CD4-positive, alpha-beta memory T cell (primary cell): ENCODE measurements around the gene PPM1N. TPM values are rescaled to one million over a fixed set of nuclear protein-coding genes. Genes with fewer than 3 reads are reported as not detected.

Experiments used
- CTCF ChIA-PET: fragments of 350-600 bp; sonication (Branson Sonifier 250); formaldehyde crosslinking; loops from one replicate; lab custom pipeline; 2021; ENCODE audit warnings: inconsistent platforms; ENCODE audit not compliant: partially characterized antibody; lab: Charles Lee
- POLR2A ChIA-PET: fragments of 350-600 bp; sonication (Branson Sonifier 250); formaldehyde crosslinking; loops from one replicate; lab custom pipeline; 2021; ENCODE audit not compliant: partially characterized antibody; lab: Charles Lee
- DNase-seq, 5 donors: peaks; one replicate each; pipeline versions ENCODE4 v3.0.0 to v3.0.0-alpha.2; 2020 to 2022; ENCODE audit warnings: mixed read lengths in 1 of 5
- H3K27ac ChIP-seq: one replicate; pipeline ENCODE4 v1.7.0; 2013; ENCODE audit warnings: low read depth, low read length
- H3K27me3 ChIP-seq: 2 replicates; pipeline ENCODE4 v1.7.0; 2013; ENCODE audit warnings: mild to moderate bottlenecking, low read length, moderate library complexity; ENCODE audit not compliant: insufficient read depth
- H3K36me3 ChIP-seq: 2 replicates; pipeline ENCODE4 v1.7.0; 2013; ENCODE audit warnings: mild to moderate bottlenecking, low read length, moderate library complexity; ENCODE audit not compliant: insufficient read depth
- H3K4me1 ChIP-seq: 2 replicates; pipeline ENCODE4 v1.7.0; 2013; ENCODE audit warnings: mild to moderate bottlenecking, low read length, moderate library complexity; ENCODE audit not compliant: insufficient read depth
- H3K4me3 ChIP-seq, 2 donors: one replicate each; pipeline ENCODE4 v1.7.0; 2013; ENCODE audit warnings: low read length in 2 of 2, mild to moderate bottlenecking in 1 of 2
- H3K9me3 ChIP-seq, 2 donors: one replicate each; pipeline ENCODE4 v1.7.0; 2013; ENCODE audit warnings: low read length in 2 of 2, control low read depth in 1 of 2; ENCODE audit not compliant: control insufficient read depth in 1 of 2
- H3K27ac Mint-ChIP-seq, 7 donors: one replicate each; pipeline ENCODE4 v1.8.0; 2020 to 2021; ENCODE audit warnings: mixed read lengths in 7 of 7, mild to moderate bottlenecking in 6 of 7, inconsistent platforms in 3 of 7, moderate library complexity in 3 of 7
- H3K27me3 Mint-ChIP-seq, 2 donors: one replicate each; pipeline ENCODE4 v1.8.0; 2020 to 2021; ENCODE audit warnings: mixed read lengths in 2 of 2
- H3K36me3 Mint-ChIP-seq, 2 donors: one replicate each; pipeline ENCODE4 v1.8.0; 2020 to 2021; ENCODE audit warnings: mixed read lengths in 2 of 2, inconsistent platforms in 1 of 2, mild to moderate bottlenecking in 1 of 2
- H3K4me1 Mint-ChIP-seq, 4 donors: one replicate each; pipeline ENCODE4 v1.8.0; 2020 to 2021; ENCODE audit warnings: mixed read lengths in 4 of 4, mild to moderate bottlenecking in 1 of 4
- H3K4me3 Mint-ChIP-seq, 8 donors: one replicate each; pipeline ENCODE4 v1.8.0; 2020 to 2021; ENCODE audit warnings: mixed read lengths in 8 of 8, mild to moderate bottlenecking in 7 of 8, moderate library complexity in 6 of 8, inconsistent platforms in 3 of 8
- H3K9me3 Mint-ChIP-seq, 8 donors: one replicate each; pipeline ENCODE4 v1.8.0; 2020 to 2021; ENCODE audit warnings: mixed read lengths in 8 of 8, mild to moderate bottlenecking in 5 of 8, inconsistent platforms in 3 of 8, moderate library complexity in 1 of 8
- intact Hi-C: fragments of 100-400 bp; cut with micrococcal nuclease; formaldehyde crosslinking; loops from one replicate; pipeline ENCODE4 v1.15.1; 2023
- polyA plus RNA-seq, 2 donors: library from polyadenylated mRNA; unstranded; fragments of 300-500 nt; fragmentation: Illumina TruSeq; gene quantifications; one replicate each; pipeline ENCODE4 v1.2.3, GENCODE V29; 2021
- total RNA-seq, 2 experiments: library from RNA; stranded (reverse); gene quantifications; one replicate each; pipeline ENCODE4 v1.2.3, GENCODE V29; 2021

Gene PPM1N
- total and polyA plus RNA-seq, 4 experiments from 2014 or later = 3.7 to 7.9 (median 4.9) TPM

DNA sequence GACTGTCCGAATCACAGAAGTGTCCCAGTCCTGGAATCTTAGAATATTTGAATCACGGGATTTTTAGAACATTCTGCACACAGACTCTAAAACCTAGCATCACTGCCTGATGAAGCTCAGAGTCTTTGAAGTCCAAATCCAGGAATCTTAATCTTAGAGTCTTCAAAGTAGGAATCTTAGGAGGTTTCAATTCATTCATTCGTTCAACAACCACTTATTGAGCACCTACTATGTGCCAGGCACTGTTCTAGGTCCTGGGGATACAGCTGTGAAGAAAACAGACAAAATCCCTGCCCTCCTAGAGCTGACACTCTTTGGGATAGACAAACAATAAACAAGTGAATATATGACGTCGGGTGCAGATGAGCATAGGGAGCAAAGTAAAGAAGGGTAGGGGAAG is 3.1 kb upstream of the PPM1N start:
- H3K36me3 Mint-ChIP-seq = peaks cover 0 to 2% of the 10 kb centered on the region in 2 donors
- H3K4me1 Mint-ChIP-seq = peaks cover 23 to 50% (median 36%) of the 10 kb centered on the region in 4 donors
- DNase-seq = no peak
- Histone ChIP-seq H3K9me3 (no peaks in the 10 kb centered on the region), H3K4me1 (peaks cover 44% of the 10 kb centered on the region), H3K36me3 (no peaks in the 10 kb centered on the region), H3K27me3 (peaks cover 10% of the 10 kb centered on the region), H3K27ac (no peak overlapping the region), H3K4me3 (no peak overlapping the region)
- ChIA-PET POLR2A (interaction anchor here (1.7 to 2.9 kb wide), 2 partner anchors 15 to 148 kb away, joined by 5 to 11 read pairs; no protein-coding TSS in a partner anchor), CTCF (interaction anchor here (0.8 to 6.5 kb wide), 9 partner anchors 9 to 147 kb away, joined by 3 to 52 read pairs (median 8); no protein-coding TSS in a partner anchor)
- H3K27ac Mint-ChIP-seq = peak overlapping the region in 2 of 7 donors; percentile 17 to 54
- intact Hi-C loops = no loop called here
- peaks cover 0 to 2% (median 0%) of the 10 kb centered on the region in 8 donors for H3K9me3 Mint-ChIP-seq
- peak overlapping the region in 7 of 8 donors; percentile 22 to 79 (median 63) for H3K4me3 Mint-ChIP-seq
- peaks cover 5 to 7% of the 10 kb centered on the region in 2 donors for H3K27me3 Mint-ChIP-seq

DNA sequence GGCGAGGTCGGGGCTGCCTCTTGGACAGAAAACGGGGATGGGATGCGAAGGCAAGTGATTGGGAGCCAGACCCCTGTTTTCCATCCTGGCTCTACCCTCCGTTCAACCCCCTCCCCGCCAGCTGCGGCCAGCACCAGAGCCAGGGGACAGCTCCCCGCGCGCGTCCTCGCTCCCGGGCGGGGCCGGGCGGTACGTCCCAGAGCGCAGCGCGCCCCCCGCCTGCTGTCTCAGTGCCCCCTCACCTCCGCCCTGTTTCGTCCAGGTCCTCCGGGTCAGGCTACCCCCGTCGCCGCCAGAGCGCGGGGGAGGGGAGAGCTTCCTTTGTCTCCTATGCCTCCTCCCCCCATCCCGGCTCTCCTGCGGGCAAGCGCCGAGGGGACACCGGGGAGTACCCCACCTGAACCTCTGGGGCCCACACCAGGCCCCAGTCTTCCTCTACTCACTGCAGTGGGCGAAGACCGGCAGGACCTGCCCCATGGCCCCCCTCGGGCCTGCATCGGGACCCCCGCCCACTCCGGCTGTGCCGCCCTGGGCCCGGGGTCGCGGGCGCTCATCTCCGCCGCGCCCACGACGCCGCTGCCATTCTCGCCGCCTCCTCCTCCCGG is 1.8 kb upstream of the PPM1N start:
- CTCF ChIA-PET = interaction anchor here (0.6 to 6.5 kb wide), 10 partner anchors 9 to 146 kb away, joined by 3 to 52 read pairs (median 6); no protein-coding TSS in a partner anchor
- peaks cover 23 to 58% (median 41%) of the 10 kb centered on the region in 4 donors for H3K4me1 Mint-ChIP-seq
- H3K4me3 Mint-ChIP-seq = peak overlapping the region; percentile 57 to 79 (median 69)
- H3K36me3 Mint-ChIP-seq = peaks cover 4 to 6% of the 10 kb centered on the region in 2 donors
- Histone ChIP-seq H3K36me3 (no peaks in the 10 kb centered on the region), H3K9me3 (no peaks in the 10 kb centered on the region), H3K4me1 (peaks cover 44% of the 10 kb centered on the region), H3K27ac (no peak overlapping the region), H3K27me3 (peaks cover 10% of the 10 kb centered on the region), H3K4me3 (peak overlapping the region; percentile 23 to 54)
- peak; percentile 26 to 55 (median 44) for DNase-seq
- POLR2A ChIA-PET = interaction anchor here (0.7 to 2.9 kb wide), 12 partner anchors 9 to 146 kb away, joined by 3 to 14 read pairs (median 4); partner anchors contain the start of genes FOSB and VASP
- H3K9me3 Mint-ChIP-seq = peaks cover 0 to 2% (median 0%) of the 10 kb centered on the region in 8 donors
- H3K27ac Mint-ChIP-seq = peak overlapping the region in 1 of 7 donors; percentile 91
- H3K27me3 Mint-ChIP-seq = peaks cover 5 to 7% of the 10 kb centered on the region in 2 donors
- intact Hi-C loops = loop anchor here (2.0 kb wide), 1 partner anchor 146 kb away; no protein-coding TSS in a partner anchor

- H3K36me3 ChIP-seq = no peaks in the 10 kb centered on the region
- no peak overlapping the region for H3K4me3 ChIP-seq
- Mint-ChIP-seq H3K4me3 (peak overlapping the region; percentile 52 to 92 (median 82)), H3K27ac (peak overlapping the region in 5 of 7 donors; percentile 68 to 91 (median 89)), H3K4me1 (peaks cover 26 to 67% (median 41%) of the 10 kb centered on the region in 4 donors), H3K9me3 (peaks cover 0 to 2% (median 0%) of the 10 kb centered on the region in 8 donors), H3K36me3 (peaks cover 4 to 6% of the 10 kb centered on the region in 2 donors), H3K27me3 (peaks cover 3 to 5% of the 10 kb centered on the region in 2 donors)
- CTCF ChIA-PET = interaction anchor here (0.7 to 6.5 kb wide), 4 partner anchors 12 to 69 kb away, joined by 3 to 52 read pairs (median 8); no protein-coding TSS in a partner anchor
- no peaks in the 10 kb centered on the region for H3K9me3 ChIP-seq
- peaks cover 44% of the 10 kb centered on the region for H3K4me1 ChIP-seq
- POLR2A ChIA-PET = interaction anchor here (0.9 to 2.9 kb wide), 6 partner anchors 8 to 145 kb away, joined by 3 to 14 read pairs (median 8); partner anchors contain the start of genes FOSB and VASP
- intact Hi-C loops = loop anchor here (1.0 to 2.0 kb wide), 3 partner anchors 9 to 145 kb away; partner anchors contain the start of gene OPA3
- H3K27me3 ChIP-seq = peaks cover 7% of the 10 kb centered on the region
- H3K27ac ChIP-seq = no peak overlapping the region
- no peak for DNase-seq
Observed at GRCh38 chr19:45497791-45498190, 452 bp upstream of the PPM1N start.

DNA sequence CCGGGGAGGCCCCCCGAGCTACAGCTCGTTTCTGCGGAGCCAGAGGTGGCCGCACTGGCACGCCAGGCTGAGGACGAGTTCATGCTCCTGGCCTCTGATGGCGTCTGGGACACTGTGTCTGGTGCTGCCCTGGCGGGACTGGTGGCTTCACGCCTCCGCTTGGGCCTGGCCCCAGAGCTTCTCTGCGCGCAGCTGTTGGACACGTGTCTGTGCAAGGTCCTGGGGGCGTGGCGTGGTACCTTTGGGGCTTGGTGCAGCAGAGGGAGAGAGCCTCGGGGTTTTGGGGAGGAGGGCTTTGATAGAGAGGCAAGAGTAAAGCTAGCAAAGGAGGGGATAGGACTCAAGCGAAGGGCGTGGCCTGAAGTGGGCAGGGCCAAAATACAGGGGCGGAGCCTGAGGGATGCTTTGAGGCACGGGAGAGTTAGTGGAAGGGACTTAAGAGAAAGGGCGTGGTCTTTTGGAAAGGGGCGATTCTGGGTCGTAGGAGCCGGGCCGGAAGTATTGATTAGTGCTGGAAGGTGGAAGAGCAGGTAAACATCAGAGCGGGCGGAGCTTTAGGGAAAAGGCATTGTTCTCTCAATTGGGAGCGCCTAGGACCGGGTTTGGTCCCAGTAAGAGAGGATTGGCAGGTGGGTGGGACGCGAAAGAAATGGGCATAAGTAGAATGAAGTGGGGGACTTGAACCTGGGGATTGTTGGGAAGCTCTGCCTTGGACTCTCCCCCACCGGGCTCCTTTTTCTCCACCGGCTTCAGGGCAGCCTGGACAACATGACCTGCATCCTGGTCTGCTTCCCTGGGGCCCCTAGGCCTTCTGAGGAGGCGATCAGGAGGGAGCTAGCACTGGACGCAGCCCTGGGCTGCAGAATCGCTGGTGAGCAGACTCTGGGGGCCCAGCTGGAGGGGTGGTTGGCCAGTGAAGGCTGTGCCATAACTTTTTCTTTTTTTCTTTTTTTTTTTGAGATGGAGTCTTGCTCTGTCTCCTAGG is 1.2 kb downstream of the PPM1N start:
- Mint-ChIP-seq H3K4me3 (peak overlapping the region; percentile 51 to 71 (median 63)), H3K4me1 (peaks cover 23 to 56% (median 37%) of the 10 kb centered on the region in 4 donors), H3K9me3 (no peaks in the 10 kb centered on the region), H3K27ac (peak overlapping the region; percentile 50 to 89 (median 76)), H3K27me3 (peaks cover 0 to 3% of the 10 kb centered on the region in 2 donors), H3K36me3 (peaks cover 4 to 7% of the 10 kb centered on the region in 2 donors)
- intact Hi-C loops = loop anchor here (2.0 to 5.0 kb wide), 2 partner anchors 85 to 848 kb away; partner anchors contain the start of genes OPA3 and PPP5C
- H3K36me3 ChIP-seq = no peaks in the 10 kb centered on the region
- H3K4me1 ChIP-seq = peaks cover 37% of the 10 kb centered on the region
- H3K9me3 ChIP-seq = no peaks in the 10 kb centered on the region
- ChIA-PET POLR2A (interaction anchor here (1.1 to 2.8 kb wide), 7 partner anchors 8 to 85 kb away, joined by 3 to 11 read pairs (median 5); partner anchors contain the start of genes FOSB, OPA3 and VASP), CTCF (interaction anchor here (1.1 to 6.5 kb wide), 3 partner anchors 14 to 60 kb away, joined by 3 to 52 read pairs (median 4); no protein-coding TSS in a partner anchor)
- H3K4me3 ChIP-seq = peak overlapping the region in 1 of 2 donors; percentile 53
- H3K27me3 ChIP-seq = no peaks in the 10 kb centered on the region
- H3K27ac ChIP-seq = no peak overlapping the region
- peak; percentile 51 to 73 (median 54) for DNase-seq

DNA sequence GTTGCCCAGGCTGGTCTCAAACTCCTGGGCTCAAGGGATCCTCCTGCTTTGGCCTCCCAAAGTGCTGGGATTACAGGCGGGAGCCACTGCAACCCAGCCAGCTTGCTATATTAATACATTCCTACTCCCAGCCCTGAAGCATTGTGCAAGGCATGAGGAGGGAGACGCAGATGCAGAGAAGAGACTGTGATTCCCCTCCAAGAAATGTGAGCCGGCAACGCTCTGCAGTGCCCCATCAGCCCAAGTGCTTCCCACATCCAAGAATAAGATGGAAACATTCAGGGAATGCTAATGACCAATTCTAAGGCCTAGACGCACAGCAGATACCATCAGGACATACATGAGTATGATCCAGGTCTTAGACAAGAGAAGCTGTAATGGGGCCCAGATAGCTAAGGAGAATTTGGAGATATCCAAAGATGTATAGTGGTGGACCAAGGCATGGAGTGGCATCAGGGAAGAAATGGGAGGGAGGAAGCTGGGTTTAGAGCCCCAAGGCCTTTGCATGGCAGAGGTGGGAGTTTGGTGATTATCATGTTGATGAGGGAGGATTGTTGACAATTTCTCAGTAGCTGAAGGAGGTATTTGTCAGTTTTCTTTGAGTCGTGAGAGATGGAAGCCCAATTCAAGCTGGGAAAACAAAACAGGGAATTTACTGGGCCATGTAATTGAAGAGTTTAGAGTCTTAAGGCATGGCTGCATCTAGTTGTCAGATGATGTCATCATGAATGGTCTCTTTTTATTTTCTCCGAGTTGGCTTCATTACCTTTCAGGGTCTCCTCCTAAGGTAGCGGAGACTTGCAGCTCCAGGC is 2.9 kb downstream of the PPM1N start:
- peaks cover 39% of the 10 kb centered on the region for H3K4me1 ChIP-seq
- peak overlapping the region in 3 of 8 donors; percentile 8 to 63 (median 36) for H3K4me3 Mint-ChIP-seq

More for the DNA sequence above, 2.9 kb downstream of the PPM1N start:
- Mint-ChIP-seq H3K27ac (peak overlapping the region in 2 of 7 donors; percentile 37 to 64), H3K9me3 (no peaks in the 10 kb centered on the region), H3K4me1 (peaks cover 20 to 60% (median 39%) of the 10 kb centered on the region in 4 donors), H3K27me3 (no peaks in the 10 kb centered on the region), H3K36me3 (peaks cover 4 to 7% of the 10 kb centered on the region in 2 donors)
- ChIA-PET POLR2A (interaction anchor here (0.6 to 1.6 kb wide), 3 partner anchors 22 to 74 kb away, joined by 3 to 5 read pairs (median 3); no protein-coding TSS in a partner anchor), CTCF (interaction anchor here (0.7 to 1.1 kb wide), 2 partner anchors 16 to 56 kb away, joined by 3 read pairs; no protein-coding TSS in a partner anchor)
- Histone ChIP-seq H3K27ac (no peak overlapping the region), H3K4me3 (no peak overlapping the region), H3K36me3 (no peaks in the 10 kb centered on the region), H3K9me3 (no peaks in the 10 kb centered on the region), H3K27me3 (no peaks in the 10 kb centered on the region)
- intact Hi-C loops = loop anchor here (5.0 kb wide), 1 partner anchor 846 kb away; the partner anchor contains the start of gene PPP5C
- no peak for DNase-seq
